MM.1S (cell line): ENCODE measurements around the gene EXD2.

Experiments used
- CTCF ChIP-seq: fragments of 300-600 bp; sonication (generic); IDR thresholded peaks from 2 replicates; pipeline ENCODE4 v1.5.1; 2016; ENCODE audit warnings: antibody characterized with exemption, low read length, mixed read lengths
- EZH2 ChIP-seq: fragments of 300-600 bp; sonication (generic); optimal IDR thresholded peaks from 2 replicates; pipeline ENCODE3; 2017; ENCODE audit warnings: low read depth, mild to moderate bottlenecking, antibody characterized with exemption, low read length, mixed read lengths
- EZH2phosphoT487 ChIP-seq: fragments of 300-600 bp; sonication (generic); IDR thresholded peaks from 2 replicates; pipeline ENCODE4 v1.6.1; 2018; ENCODE audit warnings: antibody characterized with exemption, low read length

- no peak for TF ChIP-seq CTCF
- TF ChIP-seq EZH2, result no peak
- TF ChIP-seq EZH2phosphoT487, result no peak
These were observed 96.1 kb downstream of the EXD2 start for GRCh38 chr14:69287098-69288010.
